ENCODE data around the gene BMP8B.

Gene BMP8B

GRCh38 chr1:39755965-39756659 is 32.6 kb downstream of the BMP8B start:
- FAIRE-seq = no peak

DNA sequence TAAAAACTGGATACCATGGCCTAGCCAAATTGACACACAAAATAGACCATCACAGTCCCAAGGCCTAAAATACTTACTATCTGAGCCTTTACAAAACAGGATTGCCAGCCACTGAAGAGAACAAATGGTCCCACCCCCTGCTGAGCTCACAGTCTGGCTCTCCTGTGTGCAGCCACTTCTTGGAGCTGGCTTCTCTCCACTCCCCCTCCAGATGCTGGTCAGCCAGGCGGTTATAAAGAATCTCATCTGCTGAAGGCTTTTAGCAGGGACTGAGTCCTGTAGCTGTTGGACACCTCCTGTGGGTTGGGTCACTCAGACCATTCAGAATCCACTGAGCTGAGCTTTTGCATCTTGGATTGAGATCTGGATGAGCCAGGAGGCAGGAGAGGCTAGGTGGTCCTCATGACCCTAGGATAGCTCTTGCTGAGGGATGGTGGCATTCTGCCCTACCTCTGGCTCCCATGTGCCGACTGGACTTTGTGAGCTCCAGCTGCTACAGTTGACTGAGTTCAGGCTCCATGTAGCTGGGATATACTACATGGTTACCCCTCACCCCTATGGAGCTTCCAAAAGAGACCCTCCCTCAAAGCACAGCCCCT is 33.7 kb downstream of the BMP8B start:
- FAIRE-seq = no peak

GRCh38 chr1:39754026-39754570 is 34.6 kb downstream of the BMP8B start:
- FAIRE-seq = no peak

DNA sequence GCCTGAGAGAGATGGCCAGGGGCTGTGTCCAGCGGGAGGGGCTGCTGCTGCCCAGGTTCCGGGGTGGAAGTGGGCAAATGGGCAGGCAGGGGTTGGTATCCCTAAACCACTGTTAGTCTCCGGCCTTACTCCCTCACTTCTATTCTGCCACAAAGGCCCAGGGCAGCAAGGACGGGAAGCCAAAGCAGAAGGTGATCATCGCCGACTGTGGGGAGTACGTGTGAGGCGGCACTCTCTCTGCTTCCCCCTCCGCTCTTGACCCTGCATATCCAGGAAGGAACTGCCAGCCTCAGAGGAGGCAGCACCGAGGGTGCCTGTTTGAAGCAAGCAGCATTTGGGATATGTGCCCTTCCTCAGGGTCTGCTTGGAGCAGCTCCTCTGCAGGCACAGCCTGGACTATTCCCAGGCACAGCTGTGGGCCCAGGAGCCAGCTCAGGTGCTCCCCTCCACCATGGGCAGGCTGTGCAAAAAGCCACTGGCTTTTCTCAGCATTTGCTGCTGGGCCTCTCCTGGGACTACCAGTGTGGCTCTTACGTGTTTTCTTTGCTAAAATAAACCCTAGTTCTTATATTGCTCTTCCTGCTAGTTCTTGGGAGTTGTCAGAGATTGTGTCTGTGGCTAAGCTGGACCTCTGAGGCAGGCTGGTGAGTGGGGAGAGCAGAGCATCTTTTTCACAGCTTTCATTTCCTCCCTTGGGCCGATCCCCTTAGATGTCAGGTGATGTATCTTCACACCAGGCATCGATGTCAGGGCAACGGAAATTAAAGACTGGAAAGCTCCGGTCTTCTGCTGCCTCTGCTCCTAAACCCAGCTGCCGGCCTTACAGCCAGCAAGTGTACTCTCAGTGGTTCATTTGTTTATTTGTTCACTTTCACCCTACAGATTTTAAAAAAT is 35.3 kb downstream of the BMP8B start:
- FAIRE-seq = no peak

- no peak for FAIRE-seq
Observed at GRCh38 chr1:39752703-39753102, 36.0 kb downstream of the BMP8B start.

DNA sequence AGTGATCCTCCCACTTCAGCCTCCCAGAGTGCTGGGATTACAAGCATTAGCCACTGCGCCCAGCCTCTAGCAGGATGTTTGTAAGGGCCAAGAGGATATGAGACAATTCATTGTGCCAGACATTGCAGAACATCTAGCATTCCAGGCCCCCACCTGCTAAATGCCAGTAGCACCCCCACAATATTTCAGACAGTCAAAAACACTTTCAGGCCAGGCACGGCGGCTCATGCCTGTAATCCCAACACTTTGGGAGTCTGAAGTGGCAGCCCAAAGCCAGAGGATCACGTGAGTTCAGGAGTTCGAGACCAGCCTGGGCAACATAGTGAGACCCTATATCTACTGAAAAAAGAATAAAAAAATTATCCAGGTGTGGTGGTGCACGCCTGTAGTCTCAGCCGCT is 37.1 kb downstream of the BMP8B start:
- no peak for FAIRE-seq

DNA sequence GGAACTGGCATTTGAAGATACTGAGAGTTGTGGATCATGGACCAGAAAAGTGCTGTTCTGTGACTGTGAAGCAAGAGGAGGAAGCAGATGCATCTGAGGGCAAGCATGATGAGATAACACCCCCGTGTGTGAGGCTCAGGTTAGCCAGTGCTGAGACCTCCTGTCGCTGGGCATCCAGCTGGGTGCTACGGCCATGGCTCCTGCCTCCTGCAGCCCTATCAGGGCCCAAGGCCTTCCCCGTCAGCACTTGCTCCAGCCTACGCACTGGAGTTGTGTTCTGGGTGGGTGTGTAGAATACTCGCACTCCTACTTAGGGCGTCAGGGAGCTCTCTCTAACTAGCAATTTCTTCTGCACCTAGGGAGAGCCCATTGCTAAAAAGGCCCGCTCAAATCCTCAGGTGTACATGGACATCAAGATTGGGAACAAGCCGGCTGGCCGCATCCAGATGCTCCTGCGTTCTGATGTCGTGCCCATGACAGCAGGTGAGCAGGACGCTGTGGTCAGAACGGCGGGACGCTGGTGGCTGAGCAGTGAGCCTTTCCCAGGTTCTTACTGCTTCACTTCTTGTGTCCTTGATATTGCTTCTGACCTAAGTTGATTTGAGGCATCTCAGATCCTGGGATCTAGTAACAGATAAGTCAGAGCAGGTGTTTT is 43.5 kb downstream of the BMP8B start:
- no peak for FAIRE-seq

GRCh38 chr1:39738622-39739366 is 49.9 kb downstream of the BMP8B start, which contains the start of gene PPIE:
Gene PPIE (plus strand): TSS chr1:39738882. CDS start chr1:39738901, 19 bp downstream.
- FAIRE-seq = peak; percentile 85

- no peak for FAIRE-seq
Observed at GRCh38 chr1:39737546-39738169, 51.0 kb downstream of the BMP8B start.

DNA sequence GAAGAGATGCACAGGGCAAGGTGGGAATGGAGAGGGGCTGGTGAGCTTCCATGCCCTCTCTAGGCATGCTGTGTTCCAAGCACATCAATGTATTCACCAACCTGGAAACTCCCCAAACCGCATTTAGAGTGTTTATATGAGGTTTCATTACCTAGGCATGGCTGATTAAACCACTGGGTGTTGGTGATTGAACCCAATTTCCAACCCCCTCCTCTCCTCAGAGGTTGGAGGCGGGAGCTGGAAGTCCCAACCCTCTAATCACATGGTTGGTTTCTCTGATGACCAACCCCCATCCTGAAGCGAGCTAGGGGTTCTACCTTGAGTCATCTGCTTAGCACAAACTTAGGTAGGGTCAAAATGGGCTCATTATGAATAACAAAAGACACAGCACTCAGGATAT is 52.9 kb downstream of the BMP8B start:
- no peak for FAIRE-seq

DNA sequence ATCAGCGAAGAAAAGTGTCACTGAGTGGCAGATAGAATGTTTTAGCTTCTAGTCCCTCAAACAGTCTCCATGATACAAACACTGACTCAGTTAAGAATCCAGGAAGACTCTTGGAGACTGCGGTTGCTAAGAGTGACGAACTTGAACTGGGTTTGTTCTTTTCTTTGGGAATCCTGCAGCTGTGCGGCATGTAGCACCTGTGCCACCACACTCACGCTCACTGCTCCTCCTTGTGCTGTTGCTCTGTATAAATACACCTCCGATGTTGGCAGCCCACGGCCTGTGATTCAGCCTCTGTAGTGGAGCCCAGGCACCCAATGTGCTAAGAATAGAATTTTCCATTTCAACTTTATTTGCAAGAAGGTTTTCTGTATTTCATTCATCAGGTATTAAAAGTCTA is 55.5 kb downstream of the BMP8B start:
- no peak for FAIRE-seq

DNA sequence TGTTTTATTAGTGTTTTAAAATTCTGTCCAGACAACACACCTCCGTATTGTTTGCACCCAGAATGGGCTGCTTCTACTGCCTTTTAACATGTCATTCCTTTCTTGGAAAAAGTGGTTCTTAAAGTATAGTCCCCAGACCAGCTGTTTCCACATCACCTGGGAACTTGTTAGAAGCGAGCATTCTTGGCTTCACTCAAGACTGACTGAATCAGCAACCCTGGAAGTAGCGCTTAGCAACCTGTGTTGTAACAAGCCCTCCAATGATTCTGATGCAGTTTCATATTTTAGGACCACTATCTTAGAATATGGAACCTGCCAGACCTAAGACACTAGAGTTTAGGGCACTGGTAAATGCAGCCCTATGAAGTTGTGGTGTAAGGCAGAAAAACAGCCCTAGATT is 55.9 kb downstream of the BMP8B start:
- FAIRE-seq = no peak

DNA sequence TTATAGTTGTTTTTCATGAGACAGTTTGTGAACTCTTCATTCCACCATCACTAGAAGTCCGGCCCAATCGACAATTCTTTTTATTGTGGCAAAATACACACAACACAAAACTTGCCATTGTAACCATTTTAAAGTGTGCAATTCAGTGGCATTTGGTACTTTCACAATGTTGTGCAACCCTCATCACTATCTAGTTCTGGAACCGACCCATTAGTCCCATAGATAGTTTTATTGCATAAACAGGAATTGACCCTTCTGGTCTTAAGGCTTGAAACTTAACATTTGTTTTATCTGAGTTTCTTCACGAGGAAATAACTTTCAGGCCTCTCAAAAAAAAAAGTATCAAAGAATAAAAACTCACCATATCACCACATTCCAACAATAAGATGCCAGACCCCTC is 58.8 kb downstream of the BMP8B start:
- no peak for FAIRE-seq

DNA sequence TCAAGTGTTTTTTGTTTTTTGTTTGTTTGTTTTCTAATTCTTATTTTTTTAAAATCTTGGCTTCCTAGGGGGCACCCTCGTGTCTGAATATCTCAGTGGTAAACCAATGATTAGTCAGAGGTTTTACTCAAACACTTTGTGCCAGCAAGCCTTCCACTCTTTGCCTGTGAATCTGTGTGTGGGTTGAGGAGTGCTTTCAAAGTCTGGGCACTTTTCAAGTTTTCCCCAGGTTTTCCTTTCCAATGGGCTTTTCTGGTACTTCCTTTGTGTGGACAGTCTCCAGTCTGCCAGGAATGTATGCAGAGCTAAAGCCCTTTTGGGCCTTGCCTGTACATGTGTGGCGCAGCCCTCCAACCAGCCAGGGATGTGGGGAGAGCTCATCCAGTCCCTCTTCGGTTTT is 59.6 kb downstream of the BMP8B start:
- FAIRE-seq = no peak

DNA sequence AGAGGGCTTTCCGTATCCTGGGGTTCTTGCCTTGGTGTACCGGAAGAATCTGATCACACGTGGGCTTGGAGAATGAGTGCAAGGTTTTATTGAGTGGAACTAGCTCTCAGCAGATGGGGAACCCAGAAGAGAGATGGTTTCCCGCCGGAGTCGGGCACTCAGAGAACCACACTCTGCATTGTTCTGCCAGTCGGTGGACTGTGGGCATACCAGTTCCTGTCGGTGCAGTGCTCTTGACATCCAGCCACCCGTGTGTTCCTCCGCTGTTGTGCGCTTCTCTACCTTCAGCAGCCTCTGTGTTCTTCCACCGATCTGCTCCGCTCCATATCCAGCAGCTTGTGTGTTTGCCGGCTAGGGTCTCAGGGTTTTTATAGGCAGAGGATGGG is 60.7 kb downstream of the BMP8B start:
- no peak for FAIRE-seq

DNA sequence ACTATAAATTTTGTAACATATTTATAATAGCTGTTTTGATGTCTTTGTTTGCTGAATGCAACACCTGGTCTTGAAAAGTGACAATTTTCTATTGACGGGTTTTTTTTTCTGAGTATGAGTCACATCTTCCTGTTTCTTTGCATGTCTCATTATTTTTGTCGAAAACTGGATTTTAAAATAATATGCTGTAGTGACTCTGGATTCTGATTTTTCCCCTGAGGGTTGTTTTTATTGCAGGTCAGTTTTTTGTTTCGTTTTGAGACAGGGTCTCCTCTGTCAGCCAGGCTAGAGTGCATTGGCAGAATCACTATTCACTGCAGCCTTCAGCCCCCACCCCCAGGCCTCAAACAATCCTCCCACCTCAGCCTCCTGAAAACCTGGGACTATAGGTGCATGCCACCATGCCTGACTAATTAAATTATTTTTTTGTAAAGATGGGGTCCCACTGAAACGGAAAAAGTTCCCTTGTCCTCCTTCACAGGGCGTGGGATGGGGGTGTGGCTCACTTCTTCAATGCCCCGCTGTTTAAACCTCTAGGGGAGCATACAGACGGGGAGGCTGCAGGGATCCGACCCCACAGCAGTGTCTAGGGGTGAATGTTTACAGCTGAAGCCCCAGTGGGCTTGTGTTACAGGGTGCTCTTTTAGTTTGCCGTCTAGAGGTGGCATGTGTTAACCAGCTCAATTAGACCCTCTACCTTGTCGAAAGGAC is 61.3 kb downstream of the BMP8B start:
- no peak for FAIRE-seq

GRCh38 chr1:39726600-39726999 is 62.1 kb downstream of the BMP8B start:
- no peak for FAIRE-seq

GRCh38 chr1:39722495-39722894 is 66.2 kb downstream of the BMP8B start:
- FAIRE-seq = no peak

- no peak for FAIRE-seq
Observed at GRCh38 chr1:39721664-39722063, 67.0 kb downstream of the BMP8B start.

- FAIRE-seq = peak; percentile 97
Observed at GRCh38 chr1:39720094-39720999, 68.3 kb downstream of the BMP8B start.
